Epidermal melanocyte (primary cell): Measurements from ENCODE around the gene PRPF19.

Experiments
- DNase-seq: peaks from one replicate; pipeline ENCODE4 v3.0.0; 2011; ENCODE audit warnings: low spot score; ENCODE audit not compliant: insufficient read length

The PRPF19 gene

DNA sequence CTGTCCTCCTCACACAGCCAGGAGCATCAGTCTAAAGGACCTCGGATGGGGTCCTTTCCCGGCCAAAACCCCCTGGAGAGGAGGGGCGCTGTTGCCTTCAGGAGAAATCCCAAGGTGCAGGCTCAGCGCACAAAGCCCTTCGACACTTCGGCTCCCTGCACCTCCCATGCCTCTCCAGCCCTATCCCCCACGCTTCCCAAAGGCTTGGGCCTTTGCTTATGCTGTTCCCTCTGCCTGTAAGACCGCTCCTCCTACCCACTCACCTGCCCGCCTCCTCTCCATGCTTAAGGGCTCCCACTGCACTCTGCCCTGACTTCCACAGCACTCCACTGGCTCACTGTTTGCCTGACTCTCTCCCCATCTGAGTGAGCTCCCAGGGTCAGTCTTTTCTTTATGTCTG, 32.1 kb upstream of the PRPF19 start:
- DNase-seq = no peak

DNA sequence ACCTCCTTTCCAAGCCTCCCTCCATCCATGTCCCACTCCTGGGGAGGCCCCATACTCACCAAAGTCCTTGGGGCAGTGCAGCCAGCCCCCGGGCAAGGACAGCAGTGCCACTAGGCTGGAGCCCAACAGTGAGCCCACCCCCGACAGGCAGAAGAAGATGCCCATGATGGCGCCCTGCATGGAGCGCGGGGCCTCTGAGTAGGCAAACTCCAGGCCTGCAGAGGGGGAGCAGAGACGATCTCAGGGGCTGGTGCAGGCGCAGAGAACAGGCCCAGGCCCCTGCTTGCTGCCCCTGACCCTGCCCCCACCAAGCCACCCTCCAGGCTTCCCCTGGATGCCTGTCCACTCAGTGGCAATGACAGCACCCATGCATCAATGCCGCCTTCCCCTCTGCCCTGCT, 31.4 kb upstream of the PRPF19 start:
- no peak for DNase-seq

DNA sequence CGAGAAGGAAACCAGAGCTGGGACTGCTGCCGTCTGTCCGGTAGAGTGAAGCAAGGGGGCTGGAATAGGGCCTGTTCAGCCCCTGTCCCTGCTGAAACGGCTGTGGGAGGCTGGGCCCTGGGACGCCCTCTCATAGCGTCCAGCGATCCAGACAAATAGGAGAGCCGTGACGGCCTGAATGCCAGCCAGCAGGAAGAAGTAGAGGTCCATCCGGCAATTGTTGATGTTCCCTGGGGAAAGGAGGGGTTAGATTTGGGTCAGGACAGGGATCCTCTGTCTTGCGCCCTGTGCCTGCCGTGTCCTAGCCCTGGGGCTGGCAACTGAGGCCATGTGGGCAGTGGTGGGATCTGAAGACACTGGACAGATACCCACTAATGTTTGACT, 30.8 kb upstream of the PRPF19 start:
- DNase-seq = no peak

DNA sequence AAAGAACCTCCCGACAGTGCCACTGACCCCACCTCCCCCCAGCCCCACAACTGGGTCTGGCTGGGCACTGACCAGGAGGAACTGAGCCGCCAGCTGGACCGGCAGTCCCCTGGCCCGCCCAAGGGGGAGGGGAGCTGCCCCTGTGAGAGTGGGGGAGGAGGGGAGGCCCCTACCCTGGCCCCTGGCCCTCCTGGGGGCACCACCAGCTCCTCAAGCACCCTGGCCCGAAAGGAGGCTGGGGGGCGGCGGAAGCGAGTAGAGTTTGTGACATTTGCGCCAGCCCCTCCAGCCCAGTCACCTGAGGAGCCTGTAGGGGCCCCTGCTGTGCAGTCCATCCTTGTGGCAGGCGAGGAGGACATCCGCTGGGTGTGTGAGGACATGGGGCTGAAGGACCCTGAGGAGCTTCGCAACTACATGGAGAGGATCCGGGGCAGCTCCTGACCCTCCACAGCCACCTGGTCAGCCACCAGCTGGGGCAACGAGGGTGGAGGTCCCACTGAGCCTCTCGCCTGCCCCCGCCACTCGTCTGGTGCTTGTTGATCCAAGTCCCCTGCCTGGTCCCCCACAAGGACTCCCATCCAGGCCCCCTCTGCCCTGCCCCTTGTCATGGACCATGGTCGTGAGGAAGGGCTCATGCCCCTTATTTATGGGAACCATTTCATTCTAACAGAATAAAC, 30.2 kb upstream of the PRPF19 start:
- no peak for DNase-seq

DNA sequence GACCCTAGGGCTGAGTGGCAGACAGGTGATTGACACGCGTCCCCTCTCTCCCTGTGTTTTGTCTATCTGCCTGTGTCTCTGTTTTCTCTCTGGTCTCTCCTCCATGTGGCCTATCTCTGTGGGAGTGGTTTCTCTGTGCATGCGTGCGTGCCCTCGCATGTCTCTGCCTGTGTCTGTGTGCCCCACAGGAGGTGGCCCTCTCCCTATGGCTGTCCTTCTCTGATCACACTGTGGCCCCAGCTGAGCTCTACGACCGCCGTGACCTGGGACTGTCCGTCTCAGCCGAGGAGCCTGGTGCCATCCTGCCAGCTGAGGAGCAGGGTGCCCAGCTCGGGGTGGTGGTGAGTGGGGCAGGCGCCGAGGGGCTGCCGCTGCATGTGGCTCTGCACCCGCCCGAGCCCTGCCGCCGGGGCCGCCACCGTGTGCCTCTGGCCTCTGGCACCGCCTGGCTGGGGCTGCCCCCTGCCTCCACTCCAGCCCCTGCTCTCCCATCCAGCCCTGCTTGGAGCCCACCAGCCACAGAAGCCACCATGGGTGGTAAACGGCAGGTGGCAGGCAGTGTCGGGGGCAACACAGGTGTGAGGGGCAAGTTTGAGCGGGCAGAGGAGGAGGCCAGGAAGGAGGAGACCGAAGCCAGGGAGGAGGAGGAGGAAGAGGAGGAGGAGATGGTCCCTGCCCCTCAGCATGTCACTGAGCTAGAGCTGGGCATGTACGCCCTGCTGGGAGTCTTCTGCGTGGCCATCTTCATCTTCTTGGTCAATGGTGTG, 29.5 kb upstream of the PRPF19 start:
- DNase-seq = no peak

DNA sequence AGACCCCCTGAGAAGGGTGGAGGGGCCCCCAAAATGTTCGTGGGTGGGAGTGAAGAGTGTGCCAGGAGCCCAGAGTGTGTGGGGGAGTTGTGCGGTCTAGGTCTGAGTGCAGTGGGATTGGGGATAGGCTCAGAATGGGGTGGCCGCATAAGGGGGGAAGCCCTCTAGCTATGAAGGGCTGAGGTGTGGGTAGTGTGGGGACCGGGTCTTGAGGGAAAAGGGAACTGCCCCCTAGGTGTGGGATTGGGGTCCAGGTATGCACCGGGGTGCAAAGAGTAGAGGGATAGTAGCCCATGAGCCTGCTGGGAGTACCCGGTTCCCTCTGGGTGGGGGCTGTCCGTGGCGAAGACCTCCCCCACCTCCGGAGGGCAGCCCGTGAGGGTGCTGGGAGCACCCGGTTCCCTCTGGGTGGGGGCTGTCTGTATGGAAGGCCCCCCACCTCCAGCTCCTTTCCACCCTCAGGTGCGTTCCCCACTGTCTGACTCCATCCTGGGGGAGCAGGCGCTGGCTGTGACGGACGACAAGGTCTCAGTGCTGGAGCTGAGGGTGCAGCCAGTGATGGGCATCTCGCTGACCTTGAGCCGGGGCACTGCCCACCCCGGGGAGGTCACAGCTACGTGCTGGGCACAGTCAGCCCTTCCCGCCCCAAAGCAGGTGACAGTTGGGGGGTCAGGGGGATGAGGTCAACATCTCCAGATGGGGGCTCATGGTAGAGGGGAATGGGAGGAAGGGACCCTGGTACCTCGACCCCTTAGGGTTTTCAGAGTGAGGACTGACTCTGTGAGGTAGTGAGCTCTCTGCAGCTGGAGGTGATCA, 28.6 kb upstream of the PRPF19 start:
- no peak for DNase-seq

DNA sequence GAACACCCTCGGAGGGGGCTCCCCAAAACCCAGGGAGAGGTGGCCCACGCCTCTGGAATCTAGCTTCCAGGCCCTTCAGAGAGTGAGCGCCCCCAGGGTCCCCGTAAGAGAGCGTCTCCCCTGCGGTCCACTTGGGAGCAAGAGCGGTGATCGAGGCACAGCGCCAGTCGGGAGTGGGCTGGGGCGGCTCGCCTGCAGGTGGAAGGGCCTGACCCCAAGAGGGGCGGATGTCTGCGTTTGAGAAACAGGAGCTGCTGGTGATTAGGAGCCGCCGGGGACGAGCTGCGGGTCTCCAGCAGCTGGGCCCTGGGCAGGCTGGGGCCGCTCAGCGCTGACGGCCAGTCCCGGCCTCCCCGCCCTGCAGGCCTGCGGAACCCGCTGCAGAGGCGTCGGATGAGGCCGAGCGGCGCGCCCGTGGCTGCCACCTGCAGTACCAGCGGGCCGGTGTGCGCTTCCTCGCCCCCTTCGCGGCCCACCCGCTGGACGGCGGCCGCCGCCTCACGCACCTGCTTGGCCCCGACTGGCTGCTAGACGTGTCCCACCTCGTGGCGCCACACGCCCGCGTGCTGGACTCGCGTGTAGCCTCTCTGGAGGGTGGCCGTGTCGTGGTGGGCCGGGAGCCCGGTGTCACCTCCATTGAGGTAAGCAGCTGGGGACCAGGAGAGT, 27.9 kb upstream of the PRPF19 start:
- DNase-seq = no peak

DNA sequence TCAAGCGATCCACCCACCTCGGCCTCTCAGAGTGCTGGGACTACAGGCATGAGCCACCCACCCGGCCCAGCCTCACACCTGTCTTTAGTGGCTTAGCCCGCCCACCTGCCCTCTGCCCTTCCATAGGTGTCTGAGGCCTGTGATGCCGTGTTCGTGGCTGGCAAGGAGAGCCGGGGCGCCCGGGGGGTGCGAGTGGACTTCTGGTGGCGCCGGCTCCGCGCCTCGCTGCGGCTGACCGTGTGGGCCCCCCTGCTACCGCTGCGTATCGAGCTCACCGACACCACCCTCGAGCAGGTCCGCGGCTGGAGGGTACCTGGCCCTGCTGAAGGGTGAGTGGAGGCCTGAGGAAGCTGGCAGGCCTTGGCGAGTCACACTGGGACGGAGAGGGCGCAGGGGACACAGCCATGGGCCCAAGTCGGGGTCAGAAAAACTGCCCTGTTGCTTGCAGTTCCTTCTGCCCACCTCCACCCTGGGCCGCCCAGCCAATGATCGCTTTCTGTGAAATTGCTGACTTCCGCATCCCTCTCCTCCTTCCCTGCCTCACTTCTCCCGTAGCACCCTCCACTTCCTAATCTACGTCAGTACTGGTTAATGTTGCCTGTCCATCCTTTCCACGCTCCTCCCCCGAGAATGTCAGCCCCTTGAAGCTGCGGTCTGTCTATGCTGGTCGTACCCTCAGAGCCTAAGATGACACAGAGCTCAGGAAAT, 27.2 kb upstream of the PRPF19 start:
- no peak for DNase-seq

DNA sequence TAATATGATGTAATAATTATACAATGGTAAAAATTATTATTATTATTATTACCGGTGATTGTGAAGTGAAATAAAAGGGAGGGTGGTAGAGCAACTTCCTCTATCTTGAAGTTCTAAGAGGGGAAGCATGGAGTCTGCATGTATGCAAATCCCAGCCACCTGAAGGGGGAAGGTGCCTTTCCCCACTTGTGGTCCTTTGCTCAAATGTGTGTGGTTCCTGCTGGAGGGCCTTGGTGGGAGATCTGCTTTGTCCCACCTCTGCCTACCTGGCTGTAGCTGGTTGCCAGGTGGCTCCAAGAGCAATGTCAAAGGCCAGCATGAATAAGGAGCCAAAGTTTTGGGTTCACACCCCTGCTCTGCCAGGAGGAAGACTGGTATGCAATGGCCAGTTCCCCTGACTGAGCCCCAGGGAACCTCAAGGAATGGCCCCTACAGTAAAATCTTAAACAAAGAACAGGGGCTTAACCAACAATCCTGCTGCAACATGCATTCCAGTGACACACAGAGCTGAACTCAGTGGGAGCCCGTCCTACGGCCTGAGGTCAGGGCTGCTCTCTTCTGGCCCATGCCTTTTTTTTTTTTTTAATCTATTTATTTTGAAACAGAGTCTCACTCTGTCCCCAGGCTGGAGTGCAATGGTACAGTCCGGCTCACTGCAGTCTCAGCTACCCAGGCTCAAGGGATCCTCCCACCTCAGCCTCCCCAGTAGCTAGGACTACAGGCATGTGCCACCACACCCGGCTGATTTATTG, 26.4 kb upstream of the PRPF19 start:
- DNase-seq = no peak

DNA sequence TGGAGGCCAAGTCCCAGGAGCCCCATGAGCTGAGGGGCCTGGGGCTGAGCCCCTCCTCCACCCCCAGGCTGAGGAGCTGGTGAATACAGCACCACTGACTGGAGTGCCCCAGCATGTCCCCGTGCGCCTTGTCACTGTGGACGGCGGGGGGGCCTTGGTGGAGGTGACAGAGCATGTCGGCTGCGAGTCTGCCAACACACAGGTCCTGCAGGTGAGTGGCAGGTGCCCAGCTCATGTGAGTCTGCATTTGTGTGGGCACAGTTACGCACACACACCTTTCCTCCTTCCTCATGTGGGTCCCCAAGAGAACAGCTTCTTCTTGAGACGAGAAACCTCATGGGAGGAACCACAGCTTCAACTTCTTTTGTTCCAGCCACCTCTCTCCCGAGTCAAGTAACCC, 25.5 kb upstream of the PRPF19 start:
- no peak for DNase-seq

DNA sequence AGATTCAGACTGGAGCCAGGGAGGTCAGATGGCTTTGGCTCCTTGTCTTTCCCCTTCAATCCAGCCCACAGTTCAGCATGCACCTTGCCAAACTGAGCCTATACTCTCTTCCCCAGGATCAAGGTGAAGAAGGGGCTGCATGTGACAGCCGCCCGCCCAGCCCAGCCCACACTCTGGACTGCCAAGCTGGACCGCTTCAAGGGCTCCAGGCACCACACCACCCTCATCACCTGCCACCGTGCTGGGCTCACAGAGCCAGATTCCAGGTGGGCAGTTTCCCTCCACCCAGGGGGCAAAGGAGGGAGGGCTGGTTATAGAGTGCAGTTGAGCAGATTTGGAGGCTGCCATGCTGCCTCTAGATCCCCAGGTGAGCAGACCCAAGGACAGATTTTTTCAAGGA, 24.0 kb upstream of the PRPF19 start:
- no peak for DNase-seq

DNA sequence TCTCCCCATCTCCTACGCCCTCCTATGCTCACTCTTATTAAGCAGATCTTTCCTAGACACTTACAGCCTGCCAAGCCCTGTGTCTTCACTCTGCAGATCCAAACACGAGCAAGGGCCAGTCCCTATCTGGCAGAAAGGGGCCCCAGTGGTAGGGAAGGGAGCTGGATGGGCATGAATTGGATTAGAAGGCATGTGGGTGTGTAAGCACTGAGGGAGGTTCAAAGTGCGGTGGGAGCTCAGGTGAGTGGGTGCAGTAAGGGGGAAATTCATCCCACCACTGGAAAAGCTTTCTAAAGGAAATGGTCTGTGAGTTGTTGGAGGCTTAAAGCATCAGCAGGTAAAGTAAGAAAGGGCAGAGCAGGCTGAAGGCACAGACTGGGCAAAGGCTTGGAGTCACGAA, 23.4 kb upstream of the PRPF19 start:
- DNase-seq = no peak

DNA sequence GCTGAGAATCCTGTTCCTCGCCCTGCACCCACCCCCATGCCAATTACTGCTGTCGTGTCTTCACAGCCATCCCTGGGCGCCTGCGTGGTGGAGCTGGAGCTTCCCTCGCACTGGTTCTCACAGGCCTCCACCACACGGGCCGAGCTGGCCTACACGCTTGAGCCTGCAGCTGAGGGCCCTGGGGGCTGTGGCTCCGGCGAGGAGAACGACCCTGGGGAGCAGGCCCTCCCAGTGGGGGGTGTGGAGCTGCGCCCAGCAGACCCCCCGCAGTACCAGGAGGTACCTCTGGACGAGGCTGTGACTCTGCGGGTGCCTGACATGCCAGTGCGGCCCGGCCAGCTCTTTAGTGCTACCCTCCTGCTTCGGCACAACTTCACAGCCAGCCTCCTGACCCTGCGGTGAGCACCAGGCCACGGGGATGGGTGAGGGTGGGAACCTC, 22.2 kb upstream of the PRPF19 start:
- no peak for DNase-seq

DNA sequence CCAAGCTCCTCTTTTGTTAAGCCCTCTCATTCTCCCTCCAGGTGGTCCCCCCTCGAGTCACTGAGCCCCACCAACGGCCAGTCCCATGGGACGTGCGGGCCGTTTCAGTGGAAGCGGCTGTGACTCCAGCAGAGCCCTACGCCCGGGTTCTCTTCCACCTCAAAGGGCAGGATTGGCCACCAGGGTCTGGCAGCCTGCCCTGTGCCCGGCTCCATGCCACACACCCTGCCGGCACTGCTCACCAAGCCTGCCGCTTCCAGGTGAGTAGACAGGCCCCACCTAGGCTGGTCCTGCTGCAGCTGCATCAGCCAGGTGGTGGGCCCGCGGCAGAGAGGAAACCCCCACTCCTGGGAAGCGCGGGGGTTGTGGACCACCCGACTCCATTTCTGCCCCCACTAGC, 21.2 kb upstream of the PRPF19 start:
- no peak for DNase-seq

DNA sequence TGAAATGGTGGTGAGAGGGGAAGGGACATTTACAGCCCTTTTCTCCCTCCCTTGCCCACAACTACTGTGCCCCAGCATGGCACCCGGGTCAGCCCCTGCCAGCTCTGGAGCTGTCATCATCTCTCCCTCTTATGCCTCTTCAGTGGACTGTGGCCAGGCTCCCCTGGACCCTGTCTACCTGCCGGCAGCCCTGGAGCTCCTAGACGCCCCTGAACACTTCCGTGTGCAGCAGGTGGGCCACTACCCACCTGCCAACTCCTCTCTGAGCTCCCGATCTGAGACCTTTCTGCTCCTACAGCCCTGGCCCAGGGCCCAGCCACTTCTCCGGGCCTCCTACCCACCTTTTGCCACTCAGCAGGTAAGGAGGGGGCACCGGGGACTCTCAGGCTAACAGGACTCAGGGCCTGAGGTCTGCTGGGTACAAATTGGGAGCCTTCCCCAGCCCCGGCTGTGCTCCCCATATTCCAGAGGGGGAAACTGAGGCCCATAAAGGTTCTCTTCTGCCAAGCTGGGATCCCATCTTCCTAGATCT, 20.7 kb upstream of the PRPF19 start:
- no peak for DNase-seq

DNA sequence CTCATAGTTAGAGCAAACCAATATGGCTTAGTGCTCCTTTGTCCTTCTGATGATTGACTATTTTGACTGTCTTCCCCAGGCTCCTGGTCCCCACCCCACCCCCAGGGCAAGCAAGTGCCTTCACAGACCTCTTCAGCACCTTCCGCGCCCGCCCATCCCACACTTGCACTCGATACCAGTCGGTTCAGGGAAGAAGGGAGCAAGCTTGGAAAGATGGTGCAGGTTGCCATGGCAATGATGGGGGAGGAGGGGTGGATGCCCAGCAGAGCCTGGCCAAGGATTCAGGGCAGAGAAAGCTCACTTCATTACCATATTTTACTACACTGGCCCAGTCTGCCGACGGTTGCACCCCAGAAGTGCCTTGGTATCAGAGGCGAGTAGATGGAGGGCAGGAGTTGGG, 20.1 kb upstream of the PRPF19 start:
- DNase-seq = no peak

DNA sequence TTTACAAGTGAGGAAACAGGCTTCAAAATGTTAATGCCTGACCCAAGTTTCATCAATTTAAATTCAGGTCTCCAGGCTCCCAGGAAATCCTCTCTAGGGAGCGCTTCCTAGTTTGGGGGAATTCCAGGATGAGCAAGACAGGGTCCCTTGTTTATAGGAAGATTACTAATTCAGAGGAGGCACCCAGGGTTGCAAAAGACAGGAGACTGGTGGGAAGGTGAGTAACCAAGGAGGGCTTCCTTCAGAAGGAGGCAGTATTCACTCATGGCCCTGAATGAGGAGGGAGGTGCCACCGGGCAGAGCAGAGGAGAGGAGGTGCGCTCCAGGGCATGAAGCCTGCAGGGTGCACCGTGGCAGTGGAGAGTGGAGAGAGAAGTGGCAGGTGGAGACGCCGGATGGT, 19.5 kb upstream of the PRPF19 start:
- no peak for DNase-seq

DNA sequence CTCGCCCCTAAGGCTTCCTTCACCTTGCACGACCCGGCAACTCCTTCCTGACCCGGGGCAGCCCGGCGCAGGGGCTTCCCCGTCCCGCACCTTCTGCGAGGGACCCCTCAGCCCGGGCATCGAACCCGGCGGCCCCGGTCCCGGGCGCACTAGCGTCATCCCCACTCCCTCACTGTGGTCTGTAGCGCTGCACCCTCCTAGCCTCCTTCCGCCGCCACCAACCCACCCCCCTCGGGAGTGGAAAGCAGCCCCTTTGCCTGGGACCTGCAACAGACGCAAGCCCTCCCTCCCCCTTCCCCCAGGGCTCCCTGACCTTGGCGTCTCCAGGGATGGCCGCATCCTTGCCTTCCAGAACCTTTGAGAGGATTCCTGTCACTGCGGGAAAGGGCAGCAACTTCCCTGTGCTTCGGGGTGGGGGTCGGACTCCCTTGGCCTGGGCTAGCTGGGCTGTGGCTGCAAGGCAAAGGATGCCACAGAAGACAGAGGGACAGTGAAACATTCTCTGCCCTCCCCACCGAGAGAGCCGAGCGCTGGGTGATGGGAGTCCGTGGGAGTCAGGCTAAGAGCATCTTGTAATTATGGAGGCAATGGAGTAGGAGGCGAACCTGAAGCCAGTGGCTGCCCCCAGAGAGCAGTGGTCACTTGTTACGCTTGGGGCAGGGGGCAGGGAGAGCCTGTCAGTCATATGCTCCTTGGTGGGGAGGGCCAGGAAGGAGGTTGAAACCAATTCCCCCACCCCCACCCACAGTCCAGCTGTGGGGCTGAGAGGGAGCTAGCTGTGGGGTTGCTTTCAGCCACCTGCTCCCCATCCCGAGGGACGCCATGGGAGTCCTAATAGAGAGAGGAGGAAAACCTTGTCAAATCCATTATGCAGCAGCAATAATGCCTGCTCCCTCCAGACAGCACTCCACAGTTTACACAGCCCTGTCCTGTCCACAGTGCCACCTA, 18.8 kb upstream of the PRPF19 start:
- DNase-seq = no peak
